ENCODE measurements around the gene MROH2A. TPM values are rescaled to one million over a fixed set of nuclear protein-coding genes. Genes with fewer than 3 reads are reported as not detected.

Gene MROH2A
- polyA plus RNA-seq, 3 donors: not detected

DNA sequence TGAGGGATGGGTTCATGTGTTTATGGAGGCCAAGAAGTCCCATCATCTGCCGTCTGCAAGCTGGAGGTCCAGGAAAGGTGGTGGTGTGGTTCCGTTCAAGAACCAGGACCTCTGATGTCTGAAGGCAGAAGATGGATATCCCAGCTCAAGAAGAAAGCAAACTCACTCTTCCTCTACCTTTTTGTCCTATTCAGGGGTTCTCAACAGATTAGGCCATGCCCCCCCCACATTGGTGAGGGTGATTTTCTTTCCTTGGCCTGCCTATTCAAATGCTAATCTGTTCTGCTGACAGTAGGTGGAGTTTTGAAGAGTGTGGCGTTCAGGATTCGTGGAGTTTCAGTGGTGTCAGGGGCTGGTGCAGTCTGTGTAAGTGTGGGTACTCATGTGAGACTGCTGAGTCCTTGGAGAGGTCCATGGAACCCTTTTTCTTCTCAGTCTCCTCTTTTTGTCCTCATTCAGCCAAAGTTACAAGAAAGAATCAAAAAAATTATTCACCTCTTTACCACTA, 84.2 kb downstream of the MROH2A start:
- no peak overlapping the region for H3K27ac ChIP-seq (ENCODE audit: low read depth in 1 of 2, low read length in 2 of 2)
- H3K4me3 Mint-ChIP-seq: no peak overlapping the region
- no peaks in the 10 kb centered on the region for H3K79me2 ChIP-seq (ENCODE audit: insufficient read depth, low read length)
- H2AFZ ChIP-seq (ENCODE audit: insufficient read depth, low read depth, low read length, poor library complexity, severe bottlenecking): no peak overlapping the region
- H3K27ac Mint-ChIP-seq: no peak overlapping the region
- no peaks in the 10 kb centered on the region for H3K36me3 ChIP-seq (replicated peaks in 1 of 2; ENCODE audit: control insufficient read depth in 1 of 2, insufficient read depth in 2 of 2, low read length in 2 of 2)
- no peaks in the 10 kb centered on the region for H3K36me3 Mint-ChIP-seq
- H3K9ac ChIP-seq (ENCODE audit: insufficient read depth, low read length, poor library complexity, severe bottlenecking): no peak overlapping the region
- WGBS (ENCODE audit: insufficient coverage): no CpG with 5 or more reads among the region's 4 CpGs
- no peak overlapping the region for H3K4me2 ChIP-seq (replicated peaks; ENCODE audit: extremely low read depth, low read length, poor library complexity, severe bottlenecking)
- no peaks in the 10 kb centered on the region for H4K20me1 ChIP-seq (ENCODE audit: insufficient read depth, low read length)
- H3K4me3 ChIP-seq (replicated peaks in 1 of 3; ENCODE audit: low read depth in 2 of 3, low read length in 3 of 3): no peak overlapping the region
- H3K4me1 ChIP-seq (ENCODE audit: control insufficient read depth in 1 of 2, insufficient read depth in 2 of 2, low read length in 2 of 2): peaks cover 0 to 5% of the 10 kb centered on the region in 2 donors
- no peak for DNase-seq
- peaks cover 3 to 12% (median 6%) of the 10 kb centered on the region in 7 donors for H3K9me3 Mint-ChIP-seq
- peaks cover 0 to 5% of the 10 kb centered on the region in 2 donors for H3K9me3 ChIP-seq (replicated peaks in 1 of 2; ENCODE audit: control insufficient read depth in 1 of 2, insufficient read depth in 1 of 2, low read length in 2 of 2)
- TF ChIP-seq, protein P1, sequence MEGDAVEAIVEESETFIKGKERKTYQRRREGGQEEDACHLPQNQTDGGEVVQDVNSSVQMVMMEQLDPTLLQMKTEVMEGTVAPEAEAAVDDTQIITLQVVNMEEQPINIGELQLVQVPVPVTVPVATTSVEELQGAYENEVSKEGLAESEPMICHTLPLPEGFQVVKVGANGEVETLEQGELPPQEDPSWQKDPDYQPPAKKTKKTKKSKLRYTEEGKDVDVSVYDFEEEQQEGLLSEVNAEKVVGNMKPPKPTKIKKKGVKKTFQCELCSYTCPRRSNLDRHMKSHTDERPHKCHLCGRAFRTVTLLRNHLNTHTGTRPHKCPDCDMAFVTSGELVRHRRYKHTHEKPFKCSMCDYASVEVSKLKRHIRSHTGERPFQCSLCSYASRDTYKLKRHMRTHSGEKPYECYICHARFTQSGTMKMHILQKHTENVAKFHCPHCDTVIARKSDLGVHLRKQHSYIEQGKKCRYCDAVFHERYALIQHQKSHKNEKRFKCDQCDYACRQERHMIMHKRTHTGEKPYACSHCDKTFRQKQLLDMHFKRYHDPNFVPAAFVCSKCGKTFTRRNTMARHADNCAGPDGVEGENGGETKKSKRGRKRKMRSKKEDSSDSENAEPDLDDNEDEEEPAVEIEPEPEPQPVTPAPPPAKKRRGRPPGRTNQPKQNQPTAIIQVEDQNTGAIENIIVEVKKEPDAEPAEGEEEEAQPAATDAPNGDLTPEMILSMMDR (IDR thresholded peaks at IDR 0.05): no peak
- intact Hi-C loops (cut with micrococcal nuclease): no loop called here
- no peaks in the 10 kb centered on the region for H3K27me3 ChIP-seq (ENCODE audit: control insufficient read depth in 2 of 2, insufficient read depth in 2 of 2, low read length in 2 of 2)
- peaks cover 2 to 12% (median 2%) of the 10 kb centered on the region in 3 donors for H3K27me3 Mint-ChIP-seq (ENCODE audit: low read depth in 3 of 3)
- H3K4me1 Mint-ChIP-seq: peaks cover 10% of the 10 kb centered on the region

DNA sequence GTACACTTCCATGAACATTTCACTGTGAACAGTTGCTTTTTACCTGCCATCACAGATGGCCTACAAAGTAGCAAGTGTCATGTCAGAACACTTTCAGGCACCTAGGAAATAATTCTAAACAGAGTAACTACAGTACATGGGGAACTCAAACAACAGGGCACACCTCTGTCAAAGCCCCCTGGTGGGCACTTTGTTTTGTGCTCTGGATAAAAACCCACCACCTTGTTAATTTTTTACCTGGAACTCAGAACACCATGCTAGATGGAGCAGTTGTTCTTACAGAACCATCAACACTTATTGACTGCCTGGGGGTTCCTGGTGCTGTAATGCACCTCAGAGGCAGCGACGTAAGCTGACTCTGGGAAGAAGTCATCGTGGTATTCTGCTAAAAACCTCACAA, 87.7 kb downstream of the MROH2A start:
- peaks cover 5 to 6% of the 10 kb centered on the region in 2 donors for H3K9me3 ChIP-seq (replicated peaks in 1 of 2; ENCODE audit: control insufficient read depth in 1 of 2, insufficient read depth in 1 of 2, low read length in 2 of 2)
- no peaks in the 10 kb centered on the region for H3K36me3 ChIP-seq (replicated peaks in 1 of 2; ENCODE audit: control insufficient read depth in 1 of 2, insufficient read depth in 2 of 2, low read length in 2 of 2)
- H3K9ac ChIP-seq (ENCODE audit: insufficient read depth, low read length, poor library complexity, severe bottlenecking): no peak overlapping the region
- peaks cover 3 to 6% of the 10 kb centered on the region in 2 donors for H3K27me3 ChIP-seq (ENCODE audit: control insufficient read depth in 2 of 2, insufficient read depth in 2 of 2, low read length in 2 of 2)
- intact Hi-C loops (cut with micrococcal nuclease): no loop called here
- H3K4me3 ChIP-seq (replicated peaks in 1 of 3; ENCODE audit: low read depth in 2 of 3, low read length in 3 of 3): no peak overlapping the region
- no peaks in the 10 kb centered on the region for H3K36me3 Mint-ChIP-seq
- H3K79me2 ChIP-seq (ENCODE audit: insufficient read depth, low read length): no peaks in the 10 kb centered on the region
- H3K4me1 ChIP-seq (ENCODE audit: control insufficient read depth in 1 of 2, insufficient read depth in 2 of 2, low read length in 2 of 2): peaks cover 4 to 13% of the 10 kb centered on the region in 2 donors
- peaks cover 6 to 29% (median 20%) of the 10 kb centered on the region in 7 donors for H3K9me3 Mint-ChIP-seq
- H3K27me3 Mint-ChIP-seq (ENCODE audit: low read depth in 3 of 3): peaks cover 11 to 18% (median 16%) of the 10 kb centered on the region in 3 donors
- H3K4me3 Mint-ChIP-seq: no peak overlapping the region
- peak overlapping the region in 1 of 7 donors; percentile 18 for H3K27ac Mint-ChIP-seq
- no peak overlapping the region for H3K4me2 ChIP-seq (replicated peaks; ENCODE audit: extremely low read depth, low read length, poor library complexity, severe bottlenecking)
- no peak overlapping the region for H2AFZ ChIP-seq (ENCODE audit: insufficient read depth, low read depth, low read length, poor library complexity, severe bottlenecking)
- DNase-seq: no peak
- TF ChIP-seq, protein P1 (IDR thresholded peaks at IDR 0.05): no peak
- no CpG with 5 or more reads among the region's 3 CpGs for WGBS (ENCODE audit: insufficient coverage)
- H3K27ac ChIP-seq (ENCODE audit: low read depth in 1 of 2, low read length in 2 of 2): no peak overlapping the region
- H3K4me1 Mint-ChIP-seq: peaks cover 11% of the 10 kb centered on the region
- no peaks in the 10 kb centered on the region for H4K20me1 ChIP-seq (ENCODE audit: insufficient read depth, low read length)
